Measurements from ENCODE around the gene MTCL3.

The MTCL3 gene

GRCh38 chr6:127506894-127507293 is 12.2 kb downstream of the MTCL3 start:
- BruUV-seq (replicated peaks), result no TSS peak
- no peak overlapping the region for H3K9ac ChIP-seq (ENCODE audit: low read length)
- no peak overlapping the region for H2AFZ ChIP-seq (ENCODE audit: low read depth, low read length, poor library complexity, severe bottlenecking)
- POLR2A ChIA-PET, result no interaction called here
- H4K20me1 ChIP-seq (ENCODE audit: insufficient read depth), result no peaks in the 10 kb centered on the region
- H3K4me1 ChIP-seq (ENCODE audit: control insufficient read depth in 1 of 2, insufficient read depth in 2 of 2, low read length in 2 of 2), result no peaks in the 10 kb centered on the region
- DNase-seq (ENCODE audit: low read depth, low spot score) (no peak), ATAC-seq (no peak)
- no peaks in the 10 kb centered on the region for H3K79me2 ChIP-seq (ENCODE audit: insufficient read depth, low read length)
- intact Hi-C loops (cut with micrococcal nuclease), result no loop called here
- H3K9me2 ChIP-seq (ENCODE audit: insufficient read depth), result no peaks in the 10 kb centered on the region
- no peak overlapping the region for H3K4me3 ChIP-seq (replicated peaks in 1 of 2; ENCODE audit: low read depth in 1 of 2, low read length in 2 of 2)
- RAD21 ChIA-PET (ENCODE audit: low non-redundant PET in 1 of 2, low total read pairs in 2 of 2, uncharacterized antibody in 2 of 2, unreplicated experiment in 2 of 2), result no interaction called here
- TF ChIP-seq SRF (IDR thresholded peaks at IDR 0.05; ENCODE audit: low read depth) (no peak), ELF1 (IDR thresholded peaks at IDR 0.05; ENCODE audit: borderline replicate concordance, low read depth) (no peak), POLR2AphosphoS5 (IDR thresholded peaks at IDR 0.05; ENCODE audit: low read depth, low read length) (no peak), EZH2phosphoT487 (IDR thresholded peaks at IDR 0.05; ENCODE audit: borderline replicate concordance) (no peak), EGR1 (IDR thresholded peaks at IDR 0.05; ENCODE audit: low read depth) (no peak), SP1 (IDR thresholded peaks at IDR 0.05; ENCODE audit: low read depth) (no peak), CEBPB (IDR thresholded peaks at IDR 0.05; ENCODE audit: low read depth) (no peak), ZFX (IDR thresholded peaks at IDR 0.05) (no peak), REST (IDR thresholded peaks at IDR 0.05; ENCODE audit: low read depth) (no peak), JUND (IDR thresholded peaks at IDR 0.05) (no peak), ATF3 (IDR thresholded peaks at IDR 0.05) (no peak), RAD21 (IDR thresholded peaks at IDR 0.05; ENCODE audit: low read depth) (no peak)
- TF ChIP-seq, protein P1, sequence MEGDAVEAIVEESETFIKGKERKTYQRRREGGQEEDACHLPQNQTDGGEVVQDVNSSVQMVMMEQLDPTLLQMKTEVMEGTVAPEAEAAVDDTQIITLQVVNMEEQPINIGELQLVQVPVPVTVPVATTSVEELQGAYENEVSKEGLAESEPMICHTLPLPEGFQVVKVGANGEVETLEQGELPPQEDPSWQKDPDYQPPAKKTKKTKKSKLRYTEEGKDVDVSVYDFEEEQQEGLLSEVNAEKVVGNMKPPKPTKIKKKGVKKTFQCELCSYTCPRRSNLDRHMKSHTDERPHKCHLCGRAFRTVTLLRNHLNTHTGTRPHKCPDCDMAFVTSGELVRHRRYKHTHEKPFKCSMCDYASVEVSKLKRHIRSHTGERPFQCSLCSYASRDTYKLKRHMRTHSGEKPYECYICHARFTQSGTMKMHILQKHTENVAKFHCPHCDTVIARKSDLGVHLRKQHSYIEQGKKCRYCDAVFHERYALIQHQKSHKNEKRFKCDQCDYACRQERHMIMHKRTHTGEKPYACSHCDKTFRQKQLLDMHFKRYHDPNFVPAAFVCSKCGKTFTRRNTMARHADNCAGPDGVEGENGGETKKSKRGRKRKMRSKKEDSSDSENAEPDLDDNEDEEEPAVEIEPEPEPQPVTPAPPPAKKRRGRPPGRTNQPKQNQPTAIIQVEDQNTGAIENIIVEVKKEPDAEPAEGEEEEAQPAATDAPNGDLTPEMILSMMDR (IDR thresholded peaks at IDR 0.05 in 2 of 3, conservative IDR thresholded peaks at IDR 0.05 in 1 of 3; ENCODE audit: borderline replicate concordance in 1 of 3, insufficient read depth in 1 of 3, low read depth in 2 of 3, low read length in 2 of 3), result no peak
- H3K9me3 ChIP-seq (ENCODE audit: control insufficient read depth in 1 of 2, insufficient read depth in 1 of 2, low read depth in 1 of 2, low read length in 2 of 2), result no peaks in the 10 kb centered on the region
- H3K27ac ChIP-seq (ENCODE audit: low read depth, low read length), result no peak overlapping the region
- CTCF ChIA-PET, result interaction anchor here (2.3 kb wide), 1 partner anchor 9 kb away, joined by 6 read pairs; no protein-coding TSS in a partner anchor
- H3K4me2 ChIP-seq (ENCODE audit: low read length), result no peak overlapping the region
- no peaks in the 10 kb centered on the region for H3K36me3 ChIP-seq (ENCODE audit: control insufficient read depth in 1 of 2, insufficient read depth in 2 of 2, low read length in 2 of 2)
- H3K27me3 ChIP-seq (ENCODE audit: insufficient read depth, low read length), result no peaks in the 10 kb centered on the region
